ENCODE measurements around the gene ANO7. TPM values are rescaled to one million over a fixed set of nuclear protein-coding genes. Genes with fewer than 3 reads are reported as not detected.

Gene ANO7
- total and polyA plus RNA-seq, 3 experiments from 2014 or later, result 0.83 to 0.86 TPM; not detected in 1

GRCh38 chr2:241235859-241236593 lies 47.5 kb downstream of the ANO7 start:
- Histone ChIP-seq H3K27me3 (ENCODE audit: insufficient read depth, low read length, poor library complexity, severe bottlenecking) (no peaks in the 10 kb centered on the region), H3K27ac (ENCODE audit: low read depth, low read length) (no peak overlapping the region), H3K9me3 (ENCODE audit: low read length) (no peaks in the 10 kb centered on the region), H3K4me3 (ENCODE audit: low read length) (no peak overlapping the region), H3K36me3 (ENCODE audit: insufficient read depth, low read length) (peaks cover 82% of the 10 kb centered on the region), H3K4me1 (ENCODE audit: insufficient read depth, low read length) (no peaks in the 10 kb centered on the region)
- H3K27me3 Mint-ChIP-seq, result no peaks in the 10 kb centered on the region
- H3K27ac Mint-ChIP-seq, result peak overlapping the region in 1 of 8 donors; percentile 60
- peaks cover 0 to 2% (median 0%) of the 10 kb centered on the region in 3 donors for H3K4me1 Mint-ChIP-seq
- peak in 1 of 5 donors; percentile 38 for DNase-seq
- H3K36me3 Mint-ChIP-seq, result peaks cover 24 to 98% (median 49%) of the 10 kb centered on the region in 3 donors
- no peak overlapping the region for H3K4me3 Mint-ChIP-seq
- ChIA-PET POLR2A (no interaction called here), CTCF (no interaction called here)
- H3K9me3 Mint-ChIP-seq, result no peaks in the 10 kb centered on the region

GRCh38 chr2:241237047-241237446 lies 48.6 kb downstream of the ANO7 start:
- H3K27ac Mint-ChIP-seq, result no peak overlapping the region
- H3K4me3 ChIP-seq (ENCODE audit: low read length), result no peak overlapping the region
- no peaks in the 10 kb centered on the region for H3K9me3 ChIP-seq (ENCODE audit: low read length)
- peaks cover 0 to 2% (median 0%) of the 10 kb centered on the region in 3 donors for H3K4me1 Mint-ChIP-seq
- H3K9me3 Mint-ChIP-seq, result no peaks in the 10 kb centered on the region
- ChIA-PET CTCF (no interaction called here), POLR2A (no interaction called here)
- no peaks in the 10 kb centered on the region for H3K27me3 ChIP-seq (ENCODE audit: insufficient read depth, low read length, poor library complexity, severe bottlenecking)
- peaks cover 18 to 96% (median 46%) of the 10 kb centered on the region in 3 donors for H3K36me3 Mint-ChIP-seq
- DNase-seq, result no peak
- no peaks in the 10 kb centered on the region for H3K27me3 Mint-ChIP-seq
- H3K4me3 Mint-ChIP-seq, result no peak overlapping the region
- H3K27ac ChIP-seq (ENCODE audit: low read depth, low read length), result no peak overlapping the region
- no peaks in the 10 kb centered on the region for H3K4me1 ChIP-seq (ENCODE audit: insufficient read depth, low read length)
- peaks cover 77% of the 10 kb centered on the region for H3K36me3 ChIP-seq (ENCODE audit: insufficient read depth, low read length)

- Histone ChIP-seq H3K27ac (ENCODE audit: low read depth, low read length) (no peak overlapping the region), H3K4me3 (ENCODE audit: low read length) (no peak overlapping the region), H3K9me3 (ENCODE audit: low read length) (no peaks in the 10 kb centered on the region), H3K36me3 (ENCODE audit: insufficient read depth, low read length) (peaks cover 79% of the 10 kb centered on the region), H3K4me1 (ENCODE audit: insufficient read depth, low read length) (no peaks in the 10 kb centered on the region), H3K27me3 (ENCODE audit: insufficient read depth, low read length, poor library complexity, severe bottlenecking) (no peaks in the 10 kb centered on the region)
- H3K36me3 Mint-ChIP-seq, result peaks cover 18 to 97% (median 47%) of the 10 kb centered on the region in 3 donors
- no peak for DNase-seq
- no peak overlapping the region for H3K4me3 Mint-ChIP-seq
- H3K27ac Mint-ChIP-seq, result peak overlapping the region in 1 of 8 donors; percentile 12
- H3K9me3 Mint-ChIP-seq, result no peaks in the 10 kb centered on the region
- POLR2A ChIA-PET, result no interaction called here
- H3K27me3 Mint-ChIP-seq, result no peaks in the 10 kb centered on the region
- CTCF ChIA-PET, result no interaction called here
- peaks cover 0 to 2% (median 0%) of the 10 kb centered on the region in 3 donors for H3K4me1 Mint-ChIP-seq
Measured at GRCh38 chr2:241237949-241238371, 49.5 kb downstream of the ANO7 start.

- Mint-ChIP-seq H3K4me1 (peaks cover 0 to 2% (median 0%) of the 10 kb centered on the region in 3 donors), H3K27ac (peak overlapping the region in 1 of 8 donors; percentile 1)
Measured at GRCh38 chr2:241238693-241239198, 50.3 kb downstream of the ANO7 start.

GRCh38 chr2:241239552-241240202 lies 51.2 kb downstream of the ANO7 start:
- no peaks in the 10 kb centered on the region for H3K9me3 ChIP-seq (ENCODE audit: low read length)
- H3K27ac ChIP-seq (ENCODE audit: low read depth, low read length), result no peak overlapping the region
- peaks cover 14 to 97% (median 49%) of the 10 kb centered on the region in 3 donors for H3K36me3 Mint-ChIP-seq
- no peak overlapping the region for H3K27ac Mint-ChIP-seq
- peak in 1 of 5 donors; percentile 37 for DNase-seq
- POLR2A ChIA-PET, result no interaction called here
- H3K27me3 ChIP-seq (ENCODE audit: insufficient read depth, low read length, poor library complexity, severe bottlenecking), result no peaks in the 10 kb centered on the region
- H3K4me1 ChIP-seq (ENCODE audit: insufficient read depth, low read length), result no peaks in the 10 kb centered on the region
- H3K36me3 ChIP-seq (ENCODE audit: insufficient read depth, low read length), result peaks cover 62% of the 10 kb centered on the region
- peaks cover 0 to 2% (median 0%) of the 10 kb centered on the region in 3 donors for H3K4me1 Mint-ChIP-seq
- CTCF ChIA-PET, result no interaction called here
- H3K4me3 ChIP-seq (ENCODE audit: low read length), result no peak overlapping the region
- no peaks in the 10 kb centered on the region for H3K27me3 Mint-ChIP-seq
- H3K4me3 Mint-ChIP-seq, result no peak overlapping the region
- no peaks in the 10 kb centered on the region for H3K9me3 Mint-ChIP-seq

More at GRCh38 chr2:241238693-241239198, 50.3 kb downstream of the ANO7 start:
- Histone ChIP-seq H3K27ac (ENCODE audit: low read depth, low read length) (no peak overlapping the region), H3K4me1 (ENCODE audit: insufficient read depth, low read length) (no peaks in the 10 kb centered on the region), H3K27me3 (ENCODE audit: insufficient read depth, low read length, poor library complexity, severe bottlenecking) (no peaks in the 10 kb centered on the region), H3K4me3 (ENCODE audit: low read length) (no peak overlapping the region), H3K36me3 (ENCODE audit: insufficient read depth, low read length) (peaks cover 71% of the 10 kb centered on the region), H3K9me3 (ENCODE audit: low read length) (no peaks in the 10 kb centered on the region)
- no peak overlapping the region for H3K4me3 Mint-ChIP-seq
- H3K36me3 Mint-ChIP-seq, result peaks cover 16 to 97% (median 46%) of the 10 kb centered on the region in 3 donors
- ChIA-PET CTCF (no interaction called here), POLR2A (no interaction called here)
- H3K27me3 Mint-ChIP-seq, result no peaks in the 10 kb centered on the region
- H3K9me3 Mint-ChIP-seq, result no peaks in the 10 kb centered on the region
- no peak for DNase-seq

GRCh38 chr2:241240320-241241004 lies 52.0 kb downstream of the ANO7 start:
- Mint-ChIP-seq H3K27me3 (no peaks in the 10 kb centered on the region), H3K4me3 (no peak overlapping the region), H3K27ac (no peak overlapping the region), H3K4me1 (peaks cover 0 to 2% (median 0%) of the 10 kb centered on the region in 3 donors), H3K36me3 (peaks cover 14 to 93% (median 44%) of the 10 kb centered on the region in 3 donors), H3K9me3 (no peaks in the 10 kb centered on the region)
- ChIA-PET CTCF (no interaction called here), POLR2A (no interaction called here)
- Histone ChIP-seq H3K4me1 (ENCODE audit: insufficient read depth, low read length) (no peaks in the 10 kb centered on the region), H3K4me3 (ENCODE audit: low read length) (no peak overlapping the region), H3K9me3 (ENCODE audit: low read length) (no peaks in the 10 kb centered on the region), H3K36me3 (ENCODE audit: insufficient read depth, low read length) (peaks cover 55% of the 10 kb centered on the region), H3K27me3 (ENCODE audit: insufficient read depth, low read length, poor library complexity, severe bottlenecking) (no peaks in the 10 kb centered on the region), H3K27ac (ENCODE audit: low read depth, low read length) (no peak overlapping the region)
- peak in 1 of 5 donors; percentile 29 for DNase-seq

- Mint-ChIP-seq H3K4me1 (peaks cover 0 to 2% (median 0%) of the 10 kb centered on the region in 3 donors), H3K27me3 (no peaks in the 10 kb centered on the region), H3K9me3 (no peaks in the 10 kb centered on the region), H3K27ac (no peak overlapping the region), H3K36me3 (peaks cover 14 to 93% (median 44%) of the 10 kb centered on the region in 3 donors), H3K4me3 (no peak overlapping the region)
- Histone ChIP-seq H3K9me3 (ENCODE audit: low read length) (no peaks in the 10 kb centered on the region), H3K4me1 (ENCODE audit: insufficient read depth, low read length) (no peaks in the 10 kb centered on the region), H3K27ac (ENCODE audit: low read depth, low read length) (no peak overlapping the region), H3K4me3 (ENCODE audit: low read length) (no peak overlapping the region), H3K36me3 (ENCODE audit: insufficient read depth, low read length) (peaks cover 57% of the 10 kb centered on the region), H3K27me3 (ENCODE audit: insufficient read depth, low read length, poor library complexity, severe bottlenecking) (no peaks in the 10 kb centered on the region)
- ChIA-PET POLR2A (no interaction called here), CTCF (no interaction called here)
- DNase-seq, result no peak
Measured at GRCh38 chr2:241241669-241242068, 53.2 kb downstream of the ANO7 start.

GRCh38 chr2:241242306-241242705 lies 53.8 kb downstream of the ANO7 start:
- ChIA-PET CTCF (no interaction called here), POLR2A (no interaction called here)
- peaks cover 0 to 2% (median 0%) of the 10 kb centered on the region in 3 donors for H3K4me1 Mint-ChIP-seq
- H3K27ac ChIP-seq (ENCODE audit: low read depth, low read length), result no peak overlapping the region
- H3K27ac Mint-ChIP-seq, result no peak overlapping the region
- no peak overlapping the region for H3K4me3 ChIP-seq (ENCODE audit: low read length)
- no peaks in the 10 kb centered on the region for H3K27me3 Mint-ChIP-seq
- no peaks in the 10 kb centered on the region for H3K9me3 ChIP-seq (ENCODE audit: low read length)
- H3K4me3 Mint-ChIP-seq, result no peak overlapping the region
- no peaks in the 10 kb centered on the region for H3K9me3 Mint-ChIP-seq
- peaks cover 10 to 93% (median 45%) of the 10 kb centered on the region in 3 donors for H3K36me3 Mint-ChIP-seq
- no peaks in the 10 kb centered on the region for H3K4me1 ChIP-seq (ENCODE audit: insufficient read depth, low read length)
- no peak for DNase-seq
- H3K27me3 ChIP-seq (ENCODE audit: insufficient read depth, low read length, poor library complexity, severe bottlenecking), result no peaks in the 10 kb centered on the region
- peaks cover 60% of the 10 kb centered on the region for H3K36me3 ChIP-seq (ENCODE audit: insufficient read depth, low read length)
